LNCaP clone FGC (cell line): ENCODE results near the gene NDST1.

ENCODE experiments used
- DNase-seq: peaks from one replicate; pipeline ENCODE4 v3.0.0-alpha.2; 2011; ENCODE audit warnings: low read depth
- H3K4me3 ChIP-seq: 2 replicates; pipeline ENCODE4 v1.5.1; 2011; ENCODE audit warnings: mild to moderate bottlenecking, low read depth, low read length, control low read depth
- CTCF ChIP-seq: IDR thresholded peaks from 2 replicates; pipeline ENCODE4 v1.5.1; 2012; ENCODE audit warnings: mild to moderate bottlenecking; ENCODE audit not compliant: control insufficient read depth, insufficient read depth; ENCODE audit errors: extremely low read depth

Gene NDST1

GRCh38 chr5:150541895-150542294, 34.0 kb downstream of the NDST1 start:
- no peak for TF ChIP-seq CTCF
- no peak overlapping the region for H3K4me3 ChIP-seq
- no peak for DNase-seq

- no peak overlapping the region for H3K4me3 ChIP-seq
- no peak for DNase-seq
- no peak for TF ChIP-seq CTCF
Observed at GRCh38 chr5:150542933-150543445, 35.1 kb downstream of the NDST1 start.

GRCh38 chr5:150544611-150545219, 36.8 kb downstream of the NDST1 start:
- H3K4me3 ChIP-seq: no peak overlapping the region
- no peak for DNase-seq
- TF ChIP-seq CTCF: peak; percentile 91

GRCh38 chr5:150545246-150545645, 37.3 kb downstream of the NDST1 start:
- no peak overlapping the region for H3K4me3 ChIP-seq
- no peak for DNase-seq
- no peak for TF ChIP-seq CTCF

- no peak for TF ChIP-seq CTCF
- DNase-seq: no peak
- H3K4me3 ChIP-seq: no peak overlapping the region
Observed at GRCh38 chr5:150548123-150548522, 40.2 kb downstream of the NDST1 start.

- H3K4me3 ChIP-seq: no peak overlapping the region
- TF ChIP-seq CTCF: no peak
- no peak for DNase-seq
Observed at GRCh38 chr5:150549735-150550134, 41.8 kb downstream of the NDST1 start.

- H3K4me3 ChIP-seq: no peak overlapping the region
- no peak for TF ChIP-seq CTCF
- DNase-seq: no peak
Observed at GRCh38 chr5:150550286-150550685, 42.4 kb downstream of the NDST1 start.
